NOMO-1 treated with DMSO at 0.1 percent for 48 hours (cell line): ENCODE results near the gene CAV2.

Experiments
- DNase-seq: peaks from one replicate; lab custom pipeline; 2025; ENCODE audit not compliant: unreplicated experiment; lab: John Stamatoyannopoulos, UW

Gene CAV2

DNA sequence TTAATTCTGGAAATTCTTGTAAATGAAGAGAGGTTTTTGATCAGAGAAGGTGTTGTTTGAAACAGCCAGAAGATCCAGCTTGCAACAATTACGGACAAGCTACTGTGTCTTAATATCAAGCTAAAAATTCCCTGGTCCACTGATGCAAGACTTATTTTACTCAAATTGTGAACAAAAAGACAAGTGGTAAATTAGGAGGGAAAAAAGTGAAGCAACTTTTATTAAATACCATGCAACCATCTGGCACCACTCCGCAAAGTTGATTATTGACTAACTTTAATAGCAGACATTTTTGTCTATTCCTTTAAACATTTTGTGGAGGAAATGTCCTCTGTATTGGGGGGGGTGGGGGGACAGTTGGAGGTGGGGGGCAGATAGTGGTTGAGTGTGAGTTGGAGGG is 5.1 kb upstream of the CAV2 start:
- no peak for DNase-seq

DNA sequence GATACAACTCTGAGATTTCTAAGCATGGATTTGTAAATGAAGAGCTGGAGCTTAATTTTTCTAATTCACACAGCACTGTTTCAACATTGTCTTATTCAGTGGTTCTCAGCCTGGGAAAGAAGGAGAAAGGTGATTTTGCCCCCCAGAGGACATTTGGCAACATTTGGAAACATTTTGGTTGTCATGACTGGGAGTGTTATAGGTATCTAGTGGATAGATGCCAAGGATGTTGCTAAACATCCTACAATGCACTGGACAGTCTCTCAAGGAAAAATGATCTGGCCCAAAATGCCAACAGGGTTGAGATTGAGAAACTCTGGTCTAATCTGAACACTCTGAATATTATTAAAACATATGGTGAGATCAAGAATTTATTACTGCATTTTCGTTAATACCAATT is 3.8 kb upstream of the CAV2 start:
- DNase-seq = no peak

DNA sequence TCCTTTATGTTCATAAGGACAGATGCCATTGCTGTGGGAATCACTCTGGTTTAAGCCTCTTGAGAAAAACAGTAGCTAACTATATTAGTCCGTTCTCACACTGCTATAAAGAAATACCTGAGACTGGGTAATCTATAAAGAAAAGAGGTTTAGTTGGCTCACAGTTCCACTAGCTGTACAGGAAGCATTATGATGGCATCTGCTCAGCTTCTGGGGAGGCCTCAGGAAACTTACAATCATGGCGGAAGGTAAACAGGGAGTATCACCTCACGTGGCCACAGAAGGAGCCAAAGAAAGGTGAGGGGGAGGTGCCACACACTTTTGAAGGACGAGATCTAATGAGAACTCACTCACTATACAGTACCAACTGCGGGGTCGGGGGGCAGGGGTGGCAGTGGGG is 2.9 kb upstream of the CAV2 start:
- DNase-seq = no peak

DNA sequence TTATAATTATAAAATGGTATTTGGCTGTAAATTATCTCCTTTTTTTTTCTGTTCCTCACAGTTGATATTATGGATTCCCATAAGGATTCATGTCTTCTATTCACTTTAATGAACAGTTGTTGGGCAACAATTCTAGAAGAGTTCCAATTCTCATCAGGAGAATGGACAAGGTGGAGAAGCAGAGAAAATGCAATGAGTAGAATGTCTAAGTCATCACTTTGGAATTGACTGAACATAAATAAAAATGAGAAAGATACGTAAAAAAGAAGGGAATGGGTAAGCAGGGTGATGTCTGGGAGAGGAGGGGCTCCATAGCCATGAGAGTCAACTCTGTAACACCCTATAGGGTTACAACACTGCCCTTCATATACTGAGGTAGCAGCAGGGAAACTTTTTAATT is 1.8 kb upstream of the CAV2 start:
- no peak for DNase-seq

DNA sequence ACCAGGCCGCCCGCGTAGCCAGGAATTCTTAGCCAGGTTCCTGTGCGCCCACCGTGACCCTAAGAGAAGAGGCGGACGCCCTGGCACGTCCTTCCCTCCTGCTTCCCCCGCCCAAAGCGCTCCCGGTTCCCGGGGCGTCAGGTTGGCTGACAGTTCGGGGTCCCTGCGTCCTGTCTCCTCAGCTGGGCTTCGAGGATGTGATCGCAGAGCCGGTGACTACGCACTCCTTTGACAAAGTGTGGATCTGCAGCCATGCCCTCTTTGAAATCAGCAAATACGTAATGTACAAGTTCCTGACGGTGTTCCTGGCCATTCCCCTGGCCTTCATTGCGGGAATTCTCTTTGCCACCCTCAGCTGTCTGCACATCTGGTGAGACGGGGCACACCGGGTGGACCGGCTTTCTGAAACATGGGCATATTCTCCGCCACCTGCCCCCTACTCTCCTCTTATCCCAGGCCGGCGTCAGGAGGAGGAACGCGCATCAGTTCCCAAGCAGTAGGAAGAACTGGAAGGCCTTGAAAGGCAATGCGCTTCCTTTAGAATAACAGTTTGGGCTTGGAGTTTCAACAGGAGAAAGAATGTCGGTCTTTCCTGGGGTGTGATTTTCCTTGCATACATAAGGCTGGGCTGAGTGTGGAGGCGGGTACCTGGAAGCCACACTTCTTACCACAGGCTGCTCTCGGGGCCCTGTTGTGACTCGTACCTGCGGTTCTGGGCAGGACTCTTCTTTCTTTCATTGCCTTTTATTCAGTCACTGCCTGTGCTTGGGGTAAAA is 728 bp downstream of the CAV2 start:
- no peak for DNase-seq

DNA sequence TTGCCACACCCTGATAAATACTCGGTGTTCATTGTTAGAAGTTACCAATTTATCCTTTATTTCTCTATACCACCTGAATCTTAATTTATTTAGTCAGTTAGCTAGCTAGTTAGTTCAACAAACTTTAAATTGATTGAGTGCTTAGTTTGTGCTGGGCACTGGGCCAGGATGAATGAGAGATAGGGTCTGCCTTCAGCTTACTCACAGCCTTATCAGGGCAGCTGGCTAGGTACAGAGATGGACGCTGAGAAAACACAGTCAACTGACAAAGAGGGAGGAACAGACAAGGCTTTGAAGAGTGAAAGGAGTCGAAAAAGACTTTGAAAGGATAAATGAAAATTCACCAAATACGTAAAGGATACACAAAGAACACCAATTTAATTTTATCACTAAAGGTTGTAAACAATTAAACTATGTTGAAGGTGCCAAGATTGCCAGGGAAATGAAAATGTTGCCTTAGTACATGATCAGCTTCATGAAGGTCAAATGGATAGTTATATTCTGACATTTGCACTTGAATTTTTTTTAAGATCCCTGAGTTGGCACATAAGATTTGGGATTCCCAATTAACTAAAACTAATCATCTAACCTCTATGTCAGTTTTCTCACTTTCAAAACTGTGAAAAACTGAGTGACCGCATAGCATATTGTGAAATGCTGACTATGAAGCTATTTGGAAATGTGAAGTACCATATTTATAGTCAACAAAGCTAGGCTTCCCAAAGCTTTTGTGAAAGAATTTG is 2.1 kb downstream of the CAV2 start:
- no peak for DNase-seq

DNA sequence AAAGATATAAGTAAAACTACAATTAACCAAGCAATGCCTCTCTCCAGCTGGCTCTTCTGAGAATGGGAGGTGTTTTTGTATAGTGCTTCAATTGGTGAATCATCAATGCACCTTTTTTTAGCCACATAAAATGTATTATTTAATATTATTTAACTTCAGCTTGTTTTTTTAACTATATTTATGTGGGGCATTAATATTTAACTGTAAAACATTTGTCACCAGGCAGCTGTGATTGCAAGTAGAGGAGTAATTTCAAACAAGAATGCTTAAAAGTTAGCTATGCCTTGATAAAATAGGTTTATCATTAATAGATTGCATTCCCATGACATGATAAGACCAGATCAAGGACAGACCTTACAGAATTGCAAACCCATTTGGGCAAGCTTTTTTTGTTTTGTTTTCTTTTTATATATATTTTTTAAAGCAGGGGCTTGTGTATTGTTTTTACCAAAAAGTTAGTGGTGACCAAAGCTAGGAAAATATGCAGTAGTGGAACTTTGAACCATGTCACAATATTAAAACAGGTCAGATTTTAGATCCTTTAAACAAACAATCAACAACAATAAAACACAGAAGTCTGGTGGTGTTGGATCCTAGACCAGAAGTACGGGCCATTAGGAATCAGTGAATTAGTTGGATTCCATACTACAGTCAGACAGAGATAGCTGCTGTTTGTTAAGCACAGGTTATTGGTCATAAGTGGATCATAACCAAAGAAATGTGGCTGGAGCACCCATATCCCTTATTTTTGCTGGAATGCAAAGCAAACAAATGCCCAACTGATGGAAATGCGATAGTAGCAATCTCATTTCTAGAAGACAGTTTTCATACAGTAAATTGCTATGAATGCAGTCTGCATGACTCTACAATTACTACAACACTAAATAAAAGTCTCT is 2.9 kb downstream of the CAV2 start:
- no peak for DNase-seq

DNA sequence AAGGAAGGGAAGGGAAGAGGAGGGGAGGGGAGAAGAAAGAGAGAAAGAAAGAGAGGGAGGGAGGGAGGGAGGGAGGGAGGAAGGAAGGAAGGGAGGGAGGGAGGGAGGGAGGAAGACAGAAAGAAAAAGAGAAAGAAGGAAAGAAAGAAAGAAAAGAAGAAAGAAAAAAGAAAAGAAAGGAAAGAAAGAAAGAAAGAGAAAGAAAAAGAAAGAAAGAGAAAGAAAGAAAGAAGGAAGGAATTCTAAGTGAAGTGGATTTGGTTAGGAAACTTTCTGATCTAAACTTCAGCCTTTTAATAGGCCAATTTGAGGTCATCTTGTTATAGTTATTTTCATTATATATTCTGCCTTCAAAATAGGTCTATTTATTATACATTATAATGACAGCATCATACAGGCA is 4.3 kb downstream of the CAV2 start:
- no peak for DNase-seq

DNA sequence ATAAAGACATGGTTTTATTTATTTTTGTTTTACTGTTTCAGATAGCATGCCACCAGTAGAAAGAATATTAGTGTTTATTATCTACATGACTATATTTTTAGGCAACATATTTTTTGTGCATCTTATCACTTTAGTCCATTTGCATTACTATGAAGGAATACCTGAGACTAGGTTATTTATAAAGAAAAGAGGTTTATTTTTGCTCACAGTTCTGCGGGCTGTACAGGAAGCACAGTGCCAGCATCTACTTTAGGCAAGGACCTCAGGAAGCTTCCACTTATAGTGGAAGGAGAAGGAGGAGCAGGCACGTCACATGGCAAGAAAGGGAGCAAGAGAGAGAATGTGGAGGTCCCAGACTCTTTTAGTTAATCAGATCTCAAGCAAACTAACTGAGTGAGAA is 5.7 kb downstream of the CAV2 start:
- DNase-seq = no peak

DNA sequence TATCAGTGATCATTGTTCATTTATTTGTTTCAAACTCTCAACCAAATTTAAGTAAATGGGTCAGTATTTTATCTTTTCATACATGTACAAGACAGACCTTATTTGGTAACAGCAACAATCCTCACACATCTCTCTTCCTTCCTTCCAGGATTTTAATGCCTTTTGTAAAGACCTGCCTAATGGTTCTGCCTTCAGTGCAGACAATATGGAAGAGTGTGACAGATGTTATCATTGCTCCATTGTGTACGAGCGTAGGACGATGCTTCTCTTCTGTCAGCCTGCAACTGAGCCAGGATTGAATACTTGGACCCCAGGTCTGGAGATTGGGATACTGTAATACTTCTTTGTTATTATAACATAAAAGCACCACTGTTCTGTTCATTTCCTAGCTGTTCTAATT is 6.3 kb downstream of the CAV2 start:
- no peak for DNase-seq

DNA sequence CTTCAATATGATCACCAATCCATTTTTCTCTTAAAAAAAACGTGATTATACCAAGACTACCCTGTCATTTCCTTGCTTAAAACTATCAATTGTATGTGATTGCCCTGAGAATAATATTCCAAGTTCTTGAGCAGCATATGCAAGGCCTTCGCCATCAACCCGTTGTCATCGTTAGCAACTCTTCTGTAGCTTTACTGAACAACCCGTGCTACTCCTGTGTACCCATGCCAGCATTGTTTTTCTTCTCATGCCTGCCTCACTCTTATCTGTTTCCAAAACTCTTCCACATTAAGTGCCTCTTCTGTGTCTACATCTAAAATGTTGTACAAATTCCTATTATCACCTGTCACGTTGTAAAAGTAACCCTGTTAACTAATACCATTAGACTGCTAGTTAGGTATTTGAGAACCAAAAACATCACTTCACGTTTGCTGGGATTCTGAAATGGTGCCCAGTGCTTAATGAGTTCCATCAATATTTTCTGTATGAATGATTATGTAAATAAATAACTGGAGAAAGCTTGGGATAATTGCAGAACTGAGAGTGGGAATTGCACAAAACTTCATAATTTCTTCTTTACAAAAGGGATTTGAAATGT is 10.5 kb downstream of the CAV2 start:
- DNase-seq = no peak

DNA sequence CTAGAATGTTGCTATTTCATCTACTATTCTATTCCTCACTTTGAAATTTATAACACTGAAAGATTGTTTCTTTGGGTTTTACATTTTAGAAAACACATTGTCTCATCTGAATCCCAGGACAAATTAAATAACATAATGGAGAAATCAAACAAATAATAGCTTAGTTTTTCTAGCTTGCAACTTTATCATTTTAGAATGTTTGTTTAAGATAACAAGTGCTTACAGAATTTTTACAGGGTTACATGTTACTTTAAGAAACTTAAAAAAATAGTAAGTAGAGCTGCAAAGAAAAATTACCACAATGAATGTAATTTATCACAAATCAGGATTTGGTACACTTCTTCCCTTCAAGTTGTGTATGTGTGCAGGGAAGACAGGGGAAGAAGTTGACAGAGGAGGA is 11.3 kb downstream of the CAV2 start:
- no peak for DNase-seq

DNA sequence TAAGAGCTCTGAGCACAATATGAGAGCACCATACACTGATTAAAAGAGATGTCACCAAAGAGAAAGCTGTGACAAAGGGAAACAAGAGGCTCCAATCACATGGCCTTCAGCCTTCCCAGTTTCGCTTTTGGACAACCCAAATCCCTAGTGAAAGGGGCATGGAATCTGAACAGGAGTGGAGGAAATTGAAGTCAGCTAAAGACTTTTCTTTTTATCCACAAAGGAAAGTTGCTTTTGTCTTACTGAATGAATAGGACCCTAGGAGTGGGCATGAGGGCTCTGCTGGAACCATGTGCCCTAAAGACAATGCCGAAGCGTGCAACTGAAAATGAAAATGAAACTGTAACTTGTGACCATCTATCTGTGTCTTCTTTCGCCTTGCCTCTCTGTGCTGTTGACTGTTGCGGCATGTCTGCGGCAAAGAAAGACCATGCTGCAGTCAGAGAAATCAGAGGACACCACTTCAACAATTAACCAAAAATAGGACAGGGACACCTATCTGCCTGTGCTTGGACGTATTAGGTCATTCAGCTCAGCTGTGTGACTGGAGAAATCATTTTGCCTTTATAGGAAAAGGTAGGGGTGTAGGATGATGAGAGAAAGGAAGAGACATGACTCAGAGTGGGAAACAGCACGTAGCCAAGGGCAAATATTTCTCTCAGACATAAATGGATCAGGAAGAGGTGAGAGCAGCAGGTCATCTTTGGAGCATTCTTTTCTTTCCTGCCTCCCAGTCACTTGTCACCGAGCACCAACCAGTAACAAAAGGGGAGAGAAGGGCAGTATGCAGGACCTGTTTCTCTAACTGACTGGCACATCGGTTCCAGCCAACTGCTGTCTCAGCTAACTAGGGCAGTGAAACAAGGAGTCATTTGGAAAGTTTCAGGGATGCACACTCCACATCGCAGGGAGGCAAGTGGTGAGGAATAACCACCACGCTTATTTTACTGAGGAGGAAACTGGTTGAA is 12.3 kb downstream of the CAV2 start:
- DNase-seq = peak; percentile 31

DNA sequence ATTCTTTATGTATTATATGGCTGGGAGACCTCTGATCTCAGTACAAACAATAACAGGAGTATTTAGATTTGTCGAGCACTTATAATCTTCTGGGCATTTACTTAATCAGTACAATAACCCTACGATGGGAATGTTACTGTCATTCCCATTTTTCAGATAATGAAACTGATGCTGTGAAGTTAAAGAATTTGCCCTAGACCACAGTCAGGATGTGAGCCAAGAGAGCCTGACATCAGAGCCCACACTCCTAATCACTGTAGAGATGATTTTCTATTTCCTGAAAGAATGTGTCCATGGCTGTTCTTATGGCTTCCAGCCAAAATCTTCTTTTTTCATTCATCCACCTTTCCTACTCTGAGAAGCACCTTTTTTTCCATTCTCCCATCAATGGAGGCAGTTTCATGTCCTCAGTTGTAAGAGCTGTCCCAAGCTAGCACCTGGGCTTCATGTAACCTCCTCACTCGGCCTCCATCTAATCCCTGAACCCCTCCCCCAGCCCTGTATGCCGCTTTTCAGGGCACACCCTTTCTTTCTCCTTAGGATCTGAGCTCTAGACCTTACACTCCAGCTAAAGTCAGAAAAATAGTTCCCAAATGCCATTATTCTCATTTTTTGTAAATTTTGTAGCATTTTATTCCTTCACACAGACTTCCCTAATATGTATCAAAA is 13.1 kb downstream of the CAV2 start:
- no peak for DNase-seq

DNA sequence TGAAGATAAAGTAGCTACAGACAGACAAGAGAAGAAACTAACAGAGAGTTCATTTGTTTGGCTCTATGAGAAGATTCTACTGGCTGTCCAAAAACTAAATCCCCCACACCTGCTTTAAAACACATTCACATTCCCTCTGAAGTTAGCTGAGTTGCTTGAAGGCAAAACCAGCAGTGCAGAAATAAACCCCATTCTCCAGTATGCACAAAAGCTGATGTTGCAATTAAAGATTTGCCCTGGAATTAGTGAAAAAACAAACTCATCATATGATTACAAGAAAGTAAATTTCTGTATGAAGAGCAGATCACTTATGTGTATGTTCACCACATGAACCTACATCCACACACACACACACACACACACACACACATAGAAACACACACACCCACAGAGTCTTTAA is 16.0 kb downstream of the CAV2 start:
- no peak for DNase-seq

DNA sequence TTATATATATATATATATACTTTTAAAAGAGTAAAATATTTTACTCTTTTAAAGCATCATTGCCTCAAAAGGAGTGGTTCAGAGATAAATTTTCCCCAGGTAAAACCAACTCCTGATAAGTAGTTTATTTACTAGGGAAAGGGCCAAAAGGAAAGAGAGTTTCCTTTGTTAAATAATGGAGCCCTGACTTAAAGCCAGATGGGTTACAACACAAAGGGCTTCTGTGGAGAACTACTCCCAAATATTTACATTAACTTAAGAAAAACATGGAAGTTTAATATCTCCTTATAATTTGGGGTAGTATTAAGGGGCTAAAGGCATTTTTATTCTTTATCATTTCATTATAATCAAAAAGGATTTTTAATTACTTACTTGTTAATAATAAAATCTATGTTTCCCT is 16.8 kb downstream of the CAV2 start:
- no peak for DNase-seq

DNA sequence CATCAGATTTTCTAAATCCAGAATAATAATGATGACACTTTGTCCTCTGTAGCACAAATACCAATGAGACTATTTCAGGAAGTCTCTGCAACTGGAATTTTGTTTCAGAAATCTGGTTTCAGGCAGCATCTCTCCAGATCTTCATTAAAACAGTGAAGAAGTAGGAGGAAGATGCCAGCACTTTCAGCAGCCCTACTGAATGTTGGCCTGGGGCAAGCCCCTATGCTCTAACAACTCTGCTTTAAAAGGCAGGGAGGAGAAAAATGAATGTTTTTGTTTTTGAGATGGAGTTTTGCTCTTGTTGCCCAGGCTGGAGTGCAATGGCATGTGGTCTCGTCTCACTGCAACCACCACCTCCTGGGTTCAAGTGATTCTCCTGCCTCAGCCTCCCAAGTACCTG is 18.1 kb downstream of the CAV2 start:
- DNase-seq = no peak

DNA sequence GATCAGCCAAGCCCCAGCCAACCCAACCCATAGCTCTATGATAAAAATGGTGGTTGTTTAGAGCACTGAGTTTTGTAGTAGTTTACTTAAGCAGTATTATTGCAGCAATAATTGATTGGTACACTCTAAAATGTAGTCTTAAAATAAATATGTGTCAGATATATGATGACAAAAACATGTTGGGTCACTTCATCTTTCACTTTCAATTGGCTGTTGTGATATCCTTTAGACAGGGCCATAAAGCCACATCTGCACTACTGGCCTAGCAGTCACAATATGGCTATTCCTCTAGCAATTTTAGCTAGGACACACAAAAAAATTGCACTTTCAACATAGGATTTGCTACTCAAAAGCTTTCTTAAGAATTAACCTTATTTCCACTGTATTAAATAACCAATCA is 19.4 kb downstream of the CAV2 start:
- no peak for DNase-seq

DNA sequence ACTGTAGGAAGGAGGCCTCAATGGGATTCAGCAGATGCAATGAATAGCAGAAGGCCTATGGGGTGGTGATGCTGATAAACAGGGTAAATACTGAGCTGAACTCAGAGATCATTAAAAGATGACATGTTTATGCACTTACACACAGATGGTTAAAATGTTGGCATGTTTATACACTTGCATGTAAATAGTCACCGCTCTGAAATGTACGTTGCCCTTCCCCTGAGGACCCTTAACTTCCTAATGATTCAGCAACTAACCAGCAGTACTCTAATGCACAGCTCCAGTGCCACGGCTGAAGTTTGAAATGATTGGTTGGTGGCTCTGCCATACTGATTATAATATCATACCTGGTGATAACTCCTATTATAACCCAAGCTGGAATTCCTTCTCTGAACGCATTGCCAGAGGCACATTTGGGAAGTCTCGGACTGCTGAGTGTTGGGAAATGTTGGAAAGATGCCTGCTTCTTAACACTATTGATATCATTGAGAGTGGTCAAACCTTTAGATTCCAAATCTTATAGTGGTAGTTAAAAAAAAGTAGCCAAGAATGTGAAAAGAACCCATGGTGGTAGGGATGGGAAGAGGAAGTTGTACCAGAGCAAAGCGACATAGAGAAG is 21.6 kb downstream of the CAV2 start:
- no peak for DNase-seq
